MM.1S (cell line): ENCODE data around the gene XPNPEP1.

Experiments
- DNase-seq: peaks from one replicate; pipeline ENCODE4 v3.0.0-alpha.2; 2015
- H2AFZ ChIP-seq: fragments of 300-600 bp; sonication (generic); 2 replicates; pipeline ENCODE4 v1.6.0; 2016; ENCODE audit warnings: antibody characterized with exemption, low read length
- H3F3A ChIP-seq: fragments of 300-600 bp; sonication (generic); 2 replicates; pipeline ENCODE4 v1.6.1; 2016; ENCODE audit warnings: mild to moderate bottlenecking, antibody characterized with exemption, low read length, moderate library complexity, mixed read lengths; ENCODE audit not compliant: insufficient read depth
- H3K27ac ChIP-seq: fragments of 300-600 bp; sonication (generic); 2 replicates; pipeline ENCODE4 v1.5.1; 2016; ENCODE audit warnings: mild to moderate bottlenecking, low read length
- H3K27me3 ChIP-seq: fragments of 300-600 bp; sonication (generic); replicated peaks from 2 replicates; pipeline ENCODE4 v1.6.0; 2016; ENCODE audit warnings: low read length; ENCODE audit not compliant: insufficient read depth
- H3K36me3 ChIP-seq: fragments of 300-600 bp; sonication (generic); replicated peaks from 2 replicates; pipeline ENCODE4 v1.6.1; 2016; ENCODE audit warnings: mild to moderate bottlenecking, low read length, mixed read lengths; ENCODE audit not compliant: insufficient read depth
- H3K4me1 ChIP-seq: fragments of 300-600 bp; sonication (generic); 2 replicates; pipeline ENCODE4 v1.6.1; 2016; ENCODE audit warnings: low read length, mixed read lengths
- H3K4me2 ChIP-seq: fragments of 300-600 bp; sonication (generic); 2 replicates; pipeline ENCODE4 v1.6.0; 2016; ENCODE audit warnings: low read depth, low read length
- H3K4me3 ChIP-seq: fragments of 300-600 bp; sonication (generic); 2 replicates; pipeline ENCODE4 v1.5.1; 2016; ENCODE audit warnings: low read length, mixed read lengths
- H3K79me2 ChIP-seq: fragments of 300-600 bp; sonication (generic); 2 replicates; pipeline ENCODE4 v1.6.1; 2016; ENCODE audit warnings: mixed run types, low read length, mixed read lengths
- H3K9ac ChIP-seq: fragments of 300-600 bp; sonication (generic); 2 replicates; pipeline ENCODE4 v1.6.1; 2016; ENCODE audit warnings: low read length, mixed read lengths
- H3K9me2 ChIP-seq: fragments of 300-600 bp; sonication (generic); replicated peaks from 2 replicates; pipeline ENCODE4 v1.6.1; 2016; ENCODE audit warnings: mild to moderate bottlenecking, low read length, mixed read lengths; ENCODE audit not compliant: insufficient read depth
- H3K9me3 ChIP-seq: fragments of 300-600 bp; sonication (generic); replicated peaks from 2 replicates; pipeline ENCODE4 v1.6.1; 2016; ENCODE audit warnings: mild to moderate bottlenecking, low read length, mixed read lengths; ENCODE audit not compliant: insufficient read depth
- H4K20me1 ChIP-seq: fragments of 300-600 bp; sonication (generic); 2 replicates; pipeline ENCODE4 v1.6.1; 2016; ENCODE audit warnings: mild to moderate bottlenecking, low read length, moderate library complexity, mixed read lengths; ENCODE audit not compliant: insufficient read depth
- EZH2 ChIP-seq: fragments of 300-600 bp; sonication (generic); optimal IDR thresholded peaks from 2 replicates; pipeline ENCODE3; 2017; ENCODE audit warnings: low read depth, mild to moderate bottlenecking, antibody characterized with exemption, low read length, mixed read lengths
- EZH2phosphoT487 ChIP-seq: fragments of 300-600 bp; sonication (generic); IDR thresholded peaks from 2 replicates; pipeline ENCODE4 v1.6.1; 2018; ENCODE audit warnings: antibody characterized with exemption, low read length
- TF ChIP-seq, protein P1 (sequence below): fragments of 300-600 bp; sonication (generic); IDR thresholded peaks from 2 replicates; pipeline ENCODE4 v1.5.1; 2016; ENCODE audit warnings: antibody characterized with exemption, low read length, mixed read lengths

XPNPEP1 gene

DNA sequence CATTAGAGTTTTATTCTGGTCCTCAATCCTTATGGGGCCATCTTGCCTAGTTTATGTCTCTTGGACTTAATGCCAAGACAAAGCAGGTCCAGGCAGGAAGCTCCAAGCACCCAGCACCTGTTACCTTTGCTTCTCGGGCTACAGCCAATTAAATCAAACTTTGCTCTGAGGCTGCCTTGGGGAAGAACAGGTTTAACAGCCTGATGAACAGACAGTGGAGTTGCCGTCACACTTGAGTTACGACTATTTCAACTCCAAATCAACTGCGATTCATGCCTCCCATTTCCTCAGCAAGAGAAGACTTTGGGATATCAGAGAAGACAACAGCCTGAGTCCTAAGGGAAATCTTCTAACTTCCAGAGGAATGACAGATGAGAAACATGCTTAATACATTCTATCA, 62.2 kb downstream of the XPNPEP1 start:
- Histone ChIP-seq H3K9me3 (no peaks in the 10 kb centered on the region), H3K4me1 (no peaks in the 10 kb centered on the region), H3K9me2 (no peaks in the 10 kb centered on the region)

GRCh38 chr10:109859221-109859620, 64.1 kb downstream of the XPNPEP1 start:
- no peak for TF ChIP-seq EZH2
- TF ChIP-seq EZH2phosphoT487 = no peak
- TF ChIP-seq, protein P1, sequence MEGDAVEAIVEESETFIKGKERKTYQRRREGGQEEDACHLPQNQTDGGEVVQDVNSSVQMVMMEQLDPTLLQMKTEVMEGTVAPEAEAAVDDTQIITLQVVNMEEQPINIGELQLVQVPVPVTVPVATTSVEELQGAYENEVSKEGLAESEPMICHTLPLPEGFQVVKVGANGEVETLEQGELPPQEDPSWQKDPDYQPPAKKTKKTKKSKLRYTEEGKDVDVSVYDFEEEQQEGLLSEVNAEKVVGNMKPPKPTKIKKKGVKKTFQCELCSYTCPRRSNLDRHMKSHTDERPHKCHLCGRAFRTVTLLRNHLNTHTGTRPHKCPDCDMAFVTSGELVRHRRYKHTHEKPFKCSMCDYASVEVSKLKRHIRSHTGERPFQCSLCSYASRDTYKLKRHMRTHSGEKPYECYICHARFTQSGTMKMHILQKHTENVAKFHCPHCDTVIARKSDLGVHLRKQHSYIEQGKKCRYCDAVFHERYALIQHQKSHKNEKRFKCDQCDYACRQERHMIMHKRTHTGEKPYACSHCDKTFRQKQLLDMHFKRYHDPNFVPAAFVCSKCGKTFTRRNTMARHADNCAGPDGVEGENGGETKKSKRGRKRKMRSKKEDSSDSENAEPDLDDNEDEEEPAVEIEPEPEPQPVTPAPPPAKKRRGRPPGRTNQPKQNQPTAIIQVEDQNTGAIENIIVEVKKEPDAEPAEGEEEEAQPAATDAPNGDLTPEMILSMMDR = no peak
- H3F3A ChIP-seq = no peaks in the 10 kb centered on the region
- no peaks in the 10 kb centered on the region; the same call in 1 of the 2 replicates for H3K36me3 ChIP-seq
- no peaks in the 10 kb centered on the region for H3K27me3 ChIP-seq
- H3K27ac ChIP-seq = no peak overlapping the region
- H3K9me3 ChIP-seq = no peaks in the 10 kb centered on the region
- no peak for DNase-seq
- no peaks in the 10 kb centered on the region for H3K9me2 ChIP-seq
- H3K4me1 ChIP-seq = no peaks in the 10 kb centered on the region
- H3K9ac ChIP-seq = no peak overlapping the region
- H2AFZ ChIP-seq = no peak overlapping the region
- H3K4me3 ChIP-seq = no peak overlapping the region
- H4K20me1 ChIP-seq = no peaks in the 10 kb centered on the region
- H3K79me2 ChIP-seq = no peaks in the 10 kb centered on the region
- H3K4me2 ChIP-seq = no peak overlapping the region

More for the DNA sequence above, 62.2 kb downstream of the XPNPEP1 start:
- Histone ChIP-seq H3K4me2 (no peak overlapping the region), H3K9ac (no peak overlapping the region), H3F3A (no peaks in the 10 kb centered on the region), H3K79me2 (no peaks in the 10 kb centered on the region), H3K27me3 (no peaks in the 10 kb centered on the region), H4K20me1 (no peaks in the 10 kb centered on the region), H3K27ac (no peak overlapping the region), H3K4me3 (no peak overlapping the region), H2AFZ (no peak overlapping the region), H3K36me3 (no peaks in the 10 kb centered on the region; the same call in 1 of the 2 replicates)
- DNase-seq = no peak
- TF ChIP-seq EZH2 (no peak), EZH2phosphoT487 (no peak)
- TF ChIP-seq, protein P1 = no peak

- Histone ChIP-seq H3K9ac (no peak overlapping the region), H3K9me3 (no peaks in the 10 kb centered on the region)
Observed at GRCh38 chr10:109855746-109856145, 67.6 kb downstream of the XPNPEP1 start.

More at GRCh38 chr10:109855746-109856145, 67.6 kb downstream of the XPNPEP1 start:
- H3K79me2 ChIP-seq = no peaks in the 10 kb centered on the region
- no peaks in the 10 kb centered on the region for H3K36me3 ChIP-seq
- no peaks in the 10 kb centered on the region for H3K9me2 ChIP-seq
- no peaks in the 10 kb centered on the region for H4K20me1 ChIP-seq
- no peak for DNase-seq
- H3F3A ChIP-seq = no peaks in the 10 kb centered on the region
- H3K4me1 ChIP-seq = no peaks in the 10 kb centered on the region
- H3K4me3 ChIP-seq = no peak overlapping the region
- H2AFZ ChIP-seq = no peak overlapping the region
- no peak overlapping the region for H3K27ac ChIP-seq
- no peaks in the 10 kb centered on the region for H3K27me3 ChIP-seq
- no peak overlapping the region for H3K4me2 ChIP-seq
- TF ChIP-seq EZH2 (no peak), EZH2phosphoT487 (no peak)
- TF ChIP-seq, protein P1 = no peak
